Gastrocnemius medialis (tissue), 4 donors: ENCODE data around the gene TBC1D22B.

Experiments used
- POLR2A ChIP-seq, 2 donors: fragments of 450-650 bp; IDR thresholded peaks; one replicate each; pipeline ENCODE4 v1.6.1; 2017; ENCODE audit warnings: antibody characterized with exemption in 2 of 2, mild to moderate bottlenecking in 2 of 2, moderate library complexity in 2 of 2
- TF ChIP-seq, protein P1 (sequence below), 5 experiments: fragments of 450-650 bp in 3 of 5; fragments of 200-600 bp in 2 of 5; sonication (generic) in 2 of 5; IDR thresholded peaks in 4 of 5; conservative IDR thresholded peaks in 1 of 5; 1 replicate in 4 of 5; 2 replicates in 1 of 5; pipeline ENCODE4 v1.5.1; 2016 to 2019; ENCODE audit warnings: antibody characterized with exemption in 5 of 5, mild to moderate bottlenecking in 3 of 5, moderate library complexity in 3 of 5

- TF ChIP-seq, protein P1, sequence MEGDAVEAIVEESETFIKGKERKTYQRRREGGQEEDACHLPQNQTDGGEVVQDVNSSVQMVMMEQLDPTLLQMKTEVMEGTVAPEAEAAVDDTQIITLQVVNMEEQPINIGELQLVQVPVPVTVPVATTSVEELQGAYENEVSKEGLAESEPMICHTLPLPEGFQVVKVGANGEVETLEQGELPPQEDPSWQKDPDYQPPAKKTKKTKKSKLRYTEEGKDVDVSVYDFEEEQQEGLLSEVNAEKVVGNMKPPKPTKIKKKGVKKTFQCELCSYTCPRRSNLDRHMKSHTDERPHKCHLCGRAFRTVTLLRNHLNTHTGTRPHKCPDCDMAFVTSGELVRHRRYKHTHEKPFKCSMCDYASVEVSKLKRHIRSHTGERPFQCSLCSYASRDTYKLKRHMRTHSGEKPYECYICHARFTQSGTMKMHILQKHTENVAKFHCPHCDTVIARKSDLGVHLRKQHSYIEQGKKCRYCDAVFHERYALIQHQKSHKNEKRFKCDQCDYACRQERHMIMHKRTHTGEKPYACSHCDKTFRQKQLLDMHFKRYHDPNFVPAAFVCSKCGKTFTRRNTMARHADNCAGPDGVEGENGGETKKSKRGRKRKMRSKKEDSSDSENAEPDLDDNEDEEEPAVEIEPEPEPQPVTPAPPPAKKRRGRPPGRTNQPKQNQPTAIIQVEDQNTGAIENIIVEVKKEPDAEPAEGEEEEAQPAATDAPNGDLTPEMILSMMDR (IDR thresholded peaks at IDR 0.05 in 4 of 5, conservative IDR thresholded peaks at IDR 0.05 in 1 of 5), result no peak
- no peak for TF ChIP-seq POLR2A (IDR thresholded peaks at IDR 0.05)
Measured at GRCh38 chr6:37304766-37305165, 47.2 kb downstream of the TBC1D22B start.
